Measurements from ENCODE around the gene SLC39A9. TPM values are rescaled to one million over a fixed set of nuclear protein-coding genes. Genes with fewer than 3 reads are reported as not detected.

SLC39A9 gene
- total RNA-seq, 1 experiment from 2014 or later = 39.8 TPM

DNA sequence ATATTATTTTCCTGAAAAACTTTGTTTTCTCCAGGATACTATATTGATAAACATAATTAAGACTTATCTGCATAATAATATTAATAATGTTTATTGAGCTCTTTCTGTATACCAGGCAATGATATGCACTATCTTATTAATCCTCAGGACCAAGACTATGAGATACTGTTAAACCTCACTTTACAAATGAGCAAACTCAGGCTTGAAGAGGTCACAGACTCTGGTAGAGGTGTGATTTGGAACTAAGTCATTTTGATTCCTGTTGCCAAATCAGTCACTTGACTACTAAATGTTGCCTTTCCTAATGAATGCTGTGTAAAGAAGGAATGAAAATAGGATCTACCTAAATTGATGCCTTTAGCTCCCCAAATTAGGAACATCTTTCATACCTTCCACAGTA lies 7.3 kb downstream of the SLC39A9 start:
- Histone ChIP-seq H4K91ac (ENCODE audit: insufficient read length, low read depth, low read length) (no peak overlapping the region), H3K4me2 (ENCODE audit: insufficient read depth, insufficient read length, low read length) (no peak overlapping the region), H3K18ac (ENCODE audit: insufficient read length, low read depth, low read length) (no peak overlapping the region), H3K56ac (ENCODE audit: insufficient read length, low read depth, low read length) (no peak overlapping the region), H3K9ac (ENCODE audit: extremely low read depth, insufficient read length, low read length) (no peak overlapping the region), H3K23me2 (ENCODE audit: insufficient read length, low read depth, low read length, poor library complexity, severe bottlenecking) (no peaks in the 10 kb centered on the region), H3K4me1 (ENCODE audit: insufficient read depth, low read length) (no peaks in the 10 kb centered on the region), H3K4ac (ENCODE audit: low read depth, low read length) (no peak overlapping the region), H3T11ph (ENCODE audit: low read length) (no peak overlapping the region), H2BK15ac (ENCODE audit: low read depth, low read length) (no peak overlapping the region), H3K14ac (ENCODE audit: insufficient read depth, low read length) (no peak overlapping the region), H3K9me3 (ENCODE audit: control insufficient read depth, low read depth, low read length) (no peaks in the 10 kb centered on the region), H2BK5ac (ENCODE audit: insufficient read length, low read length) (no peak overlapping the region), H3K27ac (ENCODE audit: insufficient read length, low read depth, low read length) (no peak overlapping the region), H3K79me1 (ENCODE audit: insufficient read depth, low read depth, low read length, poor library complexity, severe bottlenecking) (peaks cover 3% of the 10 kb centered on the region), H2BK120ac (ENCODE audit: low read depth, low read length, poor library complexity, severe bottlenecking) (no peak overlapping the region), H3K23ac (ENCODE audit: insufficient read length, low read depth, low read length) (no peak overlapping the region), H4K8ac (replicated peaks; ENCODE audit: insufficient read length, low read depth, low read length) (no peak overlapping the region), H4K20me1 (ENCODE audit: control insufficient read depth, insufficient read depth, insufficient read length) (no peaks in the 10 kb centered on the region), H3K27me3 (ENCODE audit: insufficient read depth, low read length) (no peaks in the 10 kb centered on the region), H4K5ac (ENCODE audit: insufficient read length, low read depth, low read length) (no peak overlapping the region), H2BK12ac (ENCODE audit: insufficient read length, low read depth, low read length) (no peak overlapping the region), H2BK20ac (ENCODE audit: low read depth, low read length, poor library complexity, severe bottlenecking) (no peak overlapping the region), H2AK5ac (ENCODE audit: insufficient read length, low read length) (no peak overlapping the region), H2AFZ (ENCODE audit: low read length) (no peak overlapping the region), H3K79me2 (ENCODE audit: insufficient read depth, low read length) (peaks cover 3% of the 10 kb centered on the region; the same call in 1 of the 2 replicates)
- H3K27me3 Mint-ChIP-seq (ENCODE audit: low read depth) = no peaks in the 10 kb centered on the region
- H3K9me3 Mint-ChIP-seq = no peaks in the 10 kb centered on the region
- H3K36me3 Mint-ChIP-seq (ENCODE audit: insufficient read depth in 1 of 3, low read depth in 3 of 3) = peaks cover 0 to 2% (median 0%) of the 10 kb centered on the region in 3 experiments; a peak in 1 of 7 replicates
- H3K27ac Mint-ChIP-seq = no peak overlapping the region
- TF ChIP-seq, protein P1, sequence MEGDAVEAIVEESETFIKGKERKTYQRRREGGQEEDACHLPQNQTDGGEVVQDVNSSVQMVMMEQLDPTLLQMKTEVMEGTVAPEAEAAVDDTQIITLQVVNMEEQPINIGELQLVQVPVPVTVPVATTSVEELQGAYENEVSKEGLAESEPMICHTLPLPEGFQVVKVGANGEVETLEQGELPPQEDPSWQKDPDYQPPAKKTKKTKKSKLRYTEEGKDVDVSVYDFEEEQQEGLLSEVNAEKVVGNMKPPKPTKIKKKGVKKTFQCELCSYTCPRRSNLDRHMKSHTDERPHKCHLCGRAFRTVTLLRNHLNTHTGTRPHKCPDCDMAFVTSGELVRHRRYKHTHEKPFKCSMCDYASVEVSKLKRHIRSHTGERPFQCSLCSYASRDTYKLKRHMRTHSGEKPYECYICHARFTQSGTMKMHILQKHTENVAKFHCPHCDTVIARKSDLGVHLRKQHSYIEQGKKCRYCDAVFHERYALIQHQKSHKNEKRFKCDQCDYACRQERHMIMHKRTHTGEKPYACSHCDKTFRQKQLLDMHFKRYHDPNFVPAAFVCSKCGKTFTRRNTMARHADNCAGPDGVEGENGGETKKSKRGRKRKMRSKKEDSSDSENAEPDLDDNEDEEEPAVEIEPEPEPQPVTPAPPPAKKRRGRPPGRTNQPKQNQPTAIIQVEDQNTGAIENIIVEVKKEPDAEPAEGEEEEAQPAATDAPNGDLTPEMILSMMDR (conservative IDR thresholded peaks at IDR 0.05) = no peak
- H3K4me1 Mint-ChIP-seq = peaks cover 3 to 5% of the 10 kb centered on the region in 2 experiments
- H3K4me3 Mint-ChIP-seq = no peak overlapping the region
- DNase-seq = no peak
